Adrenal gland (tissue), 12 donors: ENCODE data around the gene CTSL. TPM values are rescaled to one million over a fixed set of nuclear protein-coding genes. Genes with fewer than 3 reads are reported as not detected.

Source experiments
- DNase-seq, 7 donors: peaks; one replicate each; pipeline ENCODE4 v3.0.0-alpha.2; 2019 to 2020
- H3K27ac ChIP-seq, 5 donors: fragments of 200-600 bp; sonication (generic) in 4 of 5; 1 replicate in 3 of 5; 2 replicates in 2 of 5; pipeline versions ENCODE4 v1.5.1 to v1.8.0; 2016 to 2020; ENCODE audit warnings: mild to moderate bottlenecking in 1 of 5
- H3K27me3 ChIP-seq: fragments of 200-600 bp; 2 replicates; pipeline ENCODE4 v1.8.0; 2021
- H3K36me3 ChIP-seq, 2 donors: fragments of 200-600 bp; replicated peaks in 1 of 2; 1 replicate in 1 of 2; 2 replicates in 1 of 2; pipeline versions ENCODE4 v1.5.1 to v1.8.0; 2018 to 2022
- H3K4me1 ChIP-seq, 2 donors: fragments of 200-600 bp; replicated peaks in 1 of 2; 1 replicate in 1 of 2; 2 replicates in 1 of 2; pipeline versions ENCODE4 v1.5.1 to v1.8.0; 2018 to 2021
- H3K4me3 ChIP-seq, 4 donors: fragments of 200-600 bp; sonication (generic) in 3 of 4; one replicate each; pipeline ENCODE4 v1.5.1; 2016 to 2018
- H3K9me3 ChIP-seq, 3 donors: fragments of 200-600 bp; sonication (generic) in 1 of 3; replicated peaks in 1 of 3; 1 replicate in 2 of 3; 2 replicates in 1 of 3; pipeline versions ENCODE4 v1.5.1 to v1.8.0; 2016 to 2021
- POLR2A ChIP-seq, 2 donors: fragments of 450-650 bp; IDR thresholded peaks; one replicate each; pipeline ENCODE4 v1.6.1; 2017; ENCODE audit warnings: antibody characterized with exemption in 2 of 2, mild to moderate bottlenecking in 2 of 2, moderate library complexity in 1 of 2
- WGBS, 4 donors: extraction: QIAGEN DNeasy Blood & Tissue Kit in 2 of 4; methylation state at CpG; one replicate each; pipeline versions ENCODE4 v1.1.5 to v1.1.7; 2013 to 2017; 5-methylcytosine and 5-hydroxymethylcytosine counted together
- intact Hi-C, 2 donors: fragments of 100-400 bp; cut with DNase I; formaldehyde crosslinking; loops; one replicate each; pipeline versions ENCODE4 v1.14.1 to v1.15.0; 2022 to 2023
- polyA plus RNA-seq, 3 donors: library from polyadenylated mRNA; stranded (reverse); fragments of 200-250 nt in 2 of 3; fragments of 350-450 nt in 1 of 3; fragmentation: Illumina TruSeq in 1 of 3; extraction: RNeasy Lipid Tissue Mini Kit (QIAGEN cat#74804) in 1 of 3; gene quantifications; one replicate each; pipeline ENCODE4 v1.2.3, GENCODE V29; 2013 to 2014
- total RNA-seq, 9 donors: library from RNA; depleted of rRNA in 4 of 9; stranded (reverse); fragments of >200 nt in 4 of 9; fragments of 120-200 nt in 1 of 9; fragmentation: NEBNext Ultra II Directional in 1 of 9; extraction: Animal tissue kit (Norgen Biotek cat#: 25700) in 1 of 9; gene quantifications; one replicate each; pipeline versions ENCODE4 v1.1.0 to v1.2.4, GENCODE V29; 2013 to 2023
- TF ChIP-seq, protein P1 (sequence below), 6 experiments: fragments of 450-650 bp in 4 of 6; fragments of 200-600 bp in 2 of 6; sonication (generic) in 1 of 6; IDR thresholded peaks; 1 replicate in 5 of 6; 2 replicates in 1 of 6; pipeline versions ENCODE4 v1.5.1 to v1.8.0; 2016 to 2021; ENCODE audit warnings: antibody characterized with exemption in 6 of 6, mild to moderate bottlenecking in 2 of 6, moderate library complexity in 1 of 6
- donor health status: healthy with polysubstance abuse.
- donor health status: Bipolar disorder and iron deficiency.
- donor health status: DM: yes; HTN: yes; CAD: no.
- donor health status: DM: no; HTN: no; CAD: no.
- donor health status: DM: no; HTN: no; CAD: no.
- donor health status: DM: yes; HTN: yes; CAD: no.

The CTSL gene
- total and polyA plus RNA-seq, 12 donors, result 65.2 to 208 (median 136) TPM

GRCh38 chr9:87713278-87713987, 12.5 kb upstream of the CTSL start:
- no peaks in the 10 kb centered on the region for H3K9me3 ChIP-seq
- peak overlapping the region; percentile 28 to 92 (median 58) for H3K27ac ChIP-seq
- H3K4me1 ChIP-seq, result peaks cover 6 to 34% of the 10 kb centered on the region in 2 donors
- no peaks in the 10 kb centered on the region for H3K36me3 ChIP-seq
- WGBS, 4 donors, result 33 to 48% (median 44%) methylated on average over 8 to 11 of the region's 11 CpGs
- intact Hi-C loops, result loop anchor here in 1 of 2 donors (10.0 kb wide), 1 partner anchor 81 kb away; no protein-coding TSS in a partner anchor
- no peak overlapping the region for H3K4me3 ChIP-seq
- TF ChIP-seq, protein P1, sequence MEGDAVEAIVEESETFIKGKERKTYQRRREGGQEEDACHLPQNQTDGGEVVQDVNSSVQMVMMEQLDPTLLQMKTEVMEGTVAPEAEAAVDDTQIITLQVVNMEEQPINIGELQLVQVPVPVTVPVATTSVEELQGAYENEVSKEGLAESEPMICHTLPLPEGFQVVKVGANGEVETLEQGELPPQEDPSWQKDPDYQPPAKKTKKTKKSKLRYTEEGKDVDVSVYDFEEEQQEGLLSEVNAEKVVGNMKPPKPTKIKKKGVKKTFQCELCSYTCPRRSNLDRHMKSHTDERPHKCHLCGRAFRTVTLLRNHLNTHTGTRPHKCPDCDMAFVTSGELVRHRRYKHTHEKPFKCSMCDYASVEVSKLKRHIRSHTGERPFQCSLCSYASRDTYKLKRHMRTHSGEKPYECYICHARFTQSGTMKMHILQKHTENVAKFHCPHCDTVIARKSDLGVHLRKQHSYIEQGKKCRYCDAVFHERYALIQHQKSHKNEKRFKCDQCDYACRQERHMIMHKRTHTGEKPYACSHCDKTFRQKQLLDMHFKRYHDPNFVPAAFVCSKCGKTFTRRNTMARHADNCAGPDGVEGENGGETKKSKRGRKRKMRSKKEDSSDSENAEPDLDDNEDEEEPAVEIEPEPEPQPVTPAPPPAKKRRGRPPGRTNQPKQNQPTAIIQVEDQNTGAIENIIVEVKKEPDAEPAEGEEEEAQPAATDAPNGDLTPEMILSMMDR (IDR thresholded peaks at IDR 0.05), result no peak
- no peak for TF ChIP-seq POLR2A (IDR thresholded peaks at IDR 0.05)
- no peaks in the 10 kb centered on the region for H3K27me3 ChIP-seq
- DNase-seq, result peak; percentile 51 to 92 (median 83)

GRCh38 chr9:87713988-87714330, 12.0 kb upstream of the CTSL start:
- TF ChIP-seq, protein P1 (IDR thresholded peaks at IDR 0.05), result no peak
- no peak for TF ChIP-seq POLR2A (IDR thresholded peaks at IDR 0.05)
- Histone ChIP-seq H3K36me3 (no peaks in the 10 kb centered on the region), H3K4me3 (no peak overlapping the region), H3K27ac (peak overlapping the region; percentile 35 to 92 (median 58)), H3K27me3 (no peaks in the 10 kb centered on the region), H3K4me1 (peaks cover 6 to 34% of the 10 kb centered on the region in 2 donors), H3K9me3 (no peaks in the 10 kb centered on the region)
- 39 to 68% (median 50%) methylated on average over 5 of the region's 5 CpGs for WGBS, 4 donors
- intact Hi-C loops, result loop anchor here in 1 of 2 donors (10.0 kb wide), 1 partner anchor 81 kb away; no protein-coding TSS in a partner anchor
- DNase-seq, result no peak

DNA sequence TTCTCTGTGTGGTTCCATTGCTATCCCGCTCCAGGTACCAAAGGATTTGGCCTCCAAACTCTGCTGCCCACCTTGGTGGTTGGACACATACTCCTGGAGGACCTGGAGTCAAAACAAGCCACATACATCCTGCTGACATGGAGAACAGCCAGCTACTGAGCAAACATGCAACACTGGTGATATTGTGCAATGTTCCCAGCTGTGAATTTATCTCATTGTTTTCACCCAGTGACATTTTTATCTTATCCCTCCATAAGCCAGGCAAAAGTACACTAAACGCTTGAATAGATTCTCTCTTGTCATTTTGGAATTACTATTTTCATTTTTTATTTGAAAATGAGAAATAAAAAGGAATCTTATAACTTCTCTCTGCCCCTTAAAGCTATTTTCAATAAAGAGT, 11.1 kb upstream of the CTSL start:
- H3K9me3 ChIP-seq, result no peaks in the 10 kb centered on the region
- no peaks in the 10 kb centered on the region for H3K27me3 ChIP-seq
- H3K4me1 ChIP-seq, result peaks cover 6 to 34% of the 10 kb centered on the region in 2 donors
- H3K4me3 ChIP-seq, result no peak overlapping the region
- 55 to 57% (median 55%) methylated on average over 2 of the region's 2 CpGs for WGBS, 4 donors
- peak in 6 of 7 donors; percentile 45 to 76 (median 64) for DNase-seq
- peak overlapping the region in 3 of 5 donors; percentile 35 to 92 (median 75) for H3K27ac ChIP-seq
- H3K36me3 ChIP-seq, result no peaks in the 10 kb centered on the region
- intact Hi-C loops, result loop anchor here in 1 of 2 donors (10.0 kb wide), 1 partner anchor 80 kb away; no protein-coding TSS in a partner anchor
- TF ChIP-seq, protein P1 (IDR thresholded peaks at IDR 0.05), result no peak
- no peak for TF ChIP-seq POLR2A (IDR thresholded peaks at IDR 0.05)

DNA sequence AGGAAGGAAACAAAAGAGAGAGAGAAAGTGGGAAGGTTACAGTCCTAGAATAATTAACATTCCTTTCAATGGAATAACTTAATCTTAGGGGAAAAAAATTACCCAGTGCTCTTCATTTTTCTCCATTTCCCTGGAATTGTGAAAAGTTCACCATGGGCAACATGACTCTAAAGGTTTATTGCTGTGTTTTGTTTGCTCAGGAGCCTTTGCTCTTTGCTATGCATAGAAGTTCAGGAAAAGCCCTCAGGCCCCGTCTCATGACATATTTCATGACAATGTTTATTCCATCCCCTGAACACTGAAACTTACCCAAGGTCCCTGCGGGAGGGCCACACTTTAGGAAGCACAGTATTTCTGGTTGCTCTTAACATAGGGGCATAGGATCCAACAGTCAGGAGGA, 9.8 kb upstream of the CTSL start:
- intact Hi-C loops, result loop anchor here in 1 of 2 donors (10.0 kb wide), 1 partner anchor 79 kb away; no protein-coding TSS in a partner anchor
- H3K4me1 ChIP-seq, result peaks cover 6 to 34% of the 10 kb centered on the region in 2 donors
- TF ChIP-seq, protein P1 (IDR thresholded peaks at IDR 0.05), result no peak
- TF ChIP-seq POLR2A (IDR thresholded peaks at IDR 0.05), result no peak
- H3K36me3 ChIP-seq, result no peaks in the 10 kb centered on the region
- no peak overlapping the region for H3K27ac ChIP-seq
- H3K9me3 ChIP-seq, result no peaks in the 10 kb centered on the region
- WGBS, 4 donors, result 59 to 71% (median 70%) methylated on average over 2 of the region's 2 CpGs
- H3K4me3 ChIP-seq, result no peak overlapping the region
- no peak for DNase-seq
- H3K27me3 ChIP-seq, result no peaks in the 10 kb centered on the region
